Right forelimb (tissue), 1 donor: ENCODE results near the gene LIN28A.

Experiments
- DNase-seq: peaks from one replicate; pipeline ENCODE4 v3.0.0-alpha.2; 2018

LIN28A gene

GRCh38 chr1:26388791-26389445 lies 21.7 kb upstream of the LIN28A start:
- DNase-seq: no peak

DNA sequence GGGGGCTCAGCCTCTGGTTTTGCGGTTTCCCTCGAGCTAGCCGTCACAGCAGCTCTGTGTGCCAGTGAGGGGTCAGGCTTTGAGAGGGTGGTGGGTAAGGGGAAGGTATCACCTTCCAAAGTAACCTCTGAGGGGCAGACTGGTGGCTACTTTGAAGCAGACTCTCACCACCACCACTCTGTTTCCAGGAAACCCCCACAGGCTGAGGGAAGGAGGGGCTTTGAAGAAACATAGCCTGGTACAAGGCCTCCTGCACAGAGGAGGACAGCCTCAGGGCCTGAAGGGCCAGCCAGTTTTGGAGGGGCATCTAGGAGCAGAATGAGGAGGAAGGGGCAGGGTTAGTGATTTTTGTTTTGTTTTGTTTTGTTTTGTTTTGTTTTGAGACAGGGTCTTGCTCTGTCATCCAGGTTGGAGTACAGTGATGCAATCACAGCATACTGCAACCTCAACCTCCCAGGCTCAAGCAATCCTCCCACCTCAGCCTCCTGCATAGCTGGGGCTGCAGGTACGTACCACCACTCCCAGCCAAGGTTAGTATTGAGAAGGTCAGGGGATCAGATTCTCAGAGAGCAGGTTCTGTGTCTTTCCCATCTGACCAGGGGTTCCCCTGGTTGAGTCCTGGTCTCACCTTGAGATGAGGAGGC lies 20.9 kb upstream of the LIN28A start:
- DNase-seq: no peak

- DNase-seq: no peak
Observed at GRCh38 chr1:26391450-26391849, 19.2 kb upstream of the LIN28A start.

GRCh38 chr1:26395754-26396153 lies 14.9 kb upstream of the LIN28A start:
- DNase-seq: no peak

DNA sequence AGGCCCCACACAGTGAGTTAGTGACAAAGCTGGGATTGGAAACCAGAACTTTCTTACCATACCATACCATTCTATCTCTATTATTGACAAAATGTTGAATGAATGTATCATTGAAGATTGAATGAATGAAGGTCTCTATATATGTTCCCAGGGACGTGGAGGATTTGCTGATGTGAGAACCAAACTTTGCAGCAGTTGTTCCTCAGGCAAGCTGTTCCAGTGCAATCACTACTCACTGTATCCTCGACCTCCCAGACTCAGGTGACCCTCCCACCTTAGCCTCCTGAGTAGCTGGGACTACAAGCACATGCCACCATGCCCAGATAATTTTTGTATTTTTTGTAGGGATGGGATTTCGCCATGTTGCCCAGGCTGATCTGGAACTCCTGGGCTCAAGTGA lies 11.6 kb upstream of the LIN28A start:
- no peak for DNase-seq

DNA sequence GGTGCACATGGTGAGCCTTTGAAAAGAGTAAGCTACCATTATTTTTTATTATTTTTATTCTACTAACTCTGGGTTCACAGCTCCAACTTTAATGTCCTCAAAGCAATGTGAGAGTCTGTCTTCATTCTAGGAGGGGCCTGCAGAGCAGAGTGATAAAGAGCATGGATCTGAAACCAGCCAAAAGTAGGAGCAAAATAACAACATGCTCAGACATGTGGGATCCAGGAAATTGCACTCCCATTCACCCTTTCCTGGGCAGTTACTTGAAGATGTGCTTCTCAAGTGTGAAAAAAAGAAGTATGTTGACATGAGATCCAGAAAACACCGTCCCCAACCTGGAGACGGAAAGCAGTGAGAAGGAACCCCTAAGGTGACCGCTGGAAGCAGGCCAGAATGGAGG lies 8.7 kb upstream of the LIN28A start:
- DNase-seq: no peak

DNA sequence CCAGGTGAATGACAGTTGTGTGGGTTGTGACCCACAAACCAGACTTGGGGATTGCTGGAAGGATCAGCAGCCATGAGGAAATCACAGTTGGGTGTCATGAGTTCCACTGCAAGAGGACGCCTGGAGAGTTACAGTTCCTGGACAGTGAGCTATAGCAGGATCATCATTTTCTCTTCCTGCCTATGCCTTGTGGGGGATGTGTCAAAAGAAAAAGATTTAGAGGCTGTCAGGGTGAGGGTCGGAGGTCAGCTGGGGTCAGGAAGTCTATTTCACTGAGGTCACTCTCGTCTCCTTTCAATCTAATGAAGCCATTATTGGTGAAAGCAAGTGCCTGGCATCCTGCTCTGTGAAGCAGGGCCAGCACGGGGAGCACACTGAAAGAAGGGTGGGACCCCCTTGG lies 7.0 kb upstream of the LIN28A start:
- DNase-seq: no peak

DNA sequence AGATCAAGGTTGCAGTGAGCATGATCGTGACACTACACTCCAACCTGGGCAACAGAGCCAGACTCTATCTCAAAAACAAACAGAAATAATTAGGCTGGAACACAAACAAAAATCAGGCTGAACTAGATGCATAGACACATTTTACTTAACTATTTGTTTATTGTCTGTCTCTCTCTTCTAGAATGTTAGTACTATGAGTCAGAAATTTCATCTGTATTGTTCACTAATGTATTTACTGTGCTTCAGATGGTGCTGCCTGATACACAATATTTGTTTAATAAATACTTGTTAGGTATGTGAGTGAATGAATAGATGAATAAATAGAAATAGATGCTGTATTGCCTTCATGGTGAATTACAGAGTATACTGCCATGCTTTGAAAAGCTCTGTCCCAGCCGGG lies 6.0 kb upstream of the LIN28A start:
- no peak for DNase-seq

DNA sequence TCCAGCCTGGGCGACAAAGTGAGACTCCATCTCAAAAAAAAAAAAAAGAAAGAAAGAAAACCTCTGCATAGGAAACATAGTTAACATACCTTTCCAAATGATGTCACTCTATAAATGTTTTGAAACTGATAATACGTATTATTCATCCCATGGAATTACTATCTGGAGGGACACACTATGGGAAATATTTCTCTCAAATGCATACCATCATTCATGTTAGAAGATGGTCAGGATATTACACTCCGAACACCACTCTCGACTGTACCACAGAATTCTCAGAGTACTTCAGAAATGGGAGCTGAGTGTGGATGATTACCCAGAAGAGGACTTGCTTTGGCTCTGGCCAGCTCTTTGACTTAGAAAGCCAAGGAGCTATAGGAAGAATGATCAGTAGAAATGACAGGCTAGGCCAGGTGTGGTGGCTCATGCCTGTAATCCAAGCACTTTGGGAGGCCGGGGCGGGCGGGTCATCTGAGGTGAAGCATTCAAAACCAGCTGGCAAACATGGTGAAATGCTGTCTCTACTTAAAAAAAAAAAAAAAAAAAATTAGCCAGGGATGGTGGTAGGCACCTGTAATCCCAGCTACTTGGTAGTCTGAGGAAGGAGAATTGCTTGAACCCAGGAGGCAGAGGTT lies 5.2 kb upstream of the LIN28A start:
- DNase-seq: no peak

DNA sequence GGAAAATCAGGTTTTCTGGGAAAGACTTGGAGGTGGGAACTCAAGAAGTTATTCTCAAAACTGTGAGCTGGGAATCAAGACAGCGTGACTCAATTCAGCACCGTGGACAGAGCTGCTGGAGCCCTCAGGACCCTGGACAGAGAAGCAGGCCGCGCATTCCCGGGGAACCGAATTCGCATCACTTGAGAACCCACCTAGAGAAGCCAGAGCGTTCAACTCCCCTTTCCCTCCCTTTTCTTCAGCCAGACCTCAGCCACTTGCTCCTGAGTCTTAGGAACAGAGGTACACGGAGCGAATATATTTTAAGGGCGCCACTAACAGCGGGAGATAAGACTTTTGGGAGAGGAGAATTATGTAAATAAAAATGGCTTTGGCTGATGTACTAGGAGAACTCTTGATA lies 2.0 kb upstream of the LIN28A start:
- DNase-seq: peak; percentile 94

DNA sequence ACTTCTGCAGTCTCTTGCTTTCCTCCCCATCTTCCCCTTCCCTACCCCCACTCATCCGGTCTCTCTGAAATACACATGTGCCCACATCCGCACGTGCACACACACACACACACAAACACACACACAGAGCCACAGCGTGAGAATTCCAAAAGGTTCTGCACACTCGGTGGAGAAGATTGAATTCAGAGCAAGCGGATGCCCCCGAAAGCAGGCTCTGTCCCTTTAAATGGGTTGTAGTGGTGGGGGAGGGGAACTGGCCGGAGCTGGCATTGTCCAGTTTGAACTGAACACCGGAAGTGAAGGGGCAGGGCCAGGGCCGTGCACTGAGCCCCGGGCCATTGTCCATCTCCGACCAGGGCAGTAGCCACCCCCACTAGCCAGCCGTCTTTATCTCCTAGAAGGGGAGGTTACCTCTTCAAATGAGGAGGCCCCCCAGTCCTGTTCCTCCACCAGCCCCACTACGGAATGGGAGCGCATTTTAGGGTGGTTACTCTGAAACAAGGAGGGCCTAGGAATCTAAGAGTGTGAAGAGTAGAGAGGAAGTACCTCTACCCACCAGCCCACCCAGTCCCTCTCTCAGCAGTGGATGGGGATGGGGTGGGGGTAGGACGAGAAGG lies 1.3 kb upstream of the LIN28A start:
- no peak for DNase-seq

GRCh38 chr1:26411624-26412074 lies 1.0 kb downstream of the LIN28A start:
- DNase-seq: no peak

GRCh38 chr1:26412180-26412840 lies 1.7 kb downstream of the LIN28A start:
- no peak for DNase-seq

- DNase-seq: no peak
Observed at GRCh38 chr1:26413031-26413430, 2.4 kb downstream of the LIN28A start.

DNA sequence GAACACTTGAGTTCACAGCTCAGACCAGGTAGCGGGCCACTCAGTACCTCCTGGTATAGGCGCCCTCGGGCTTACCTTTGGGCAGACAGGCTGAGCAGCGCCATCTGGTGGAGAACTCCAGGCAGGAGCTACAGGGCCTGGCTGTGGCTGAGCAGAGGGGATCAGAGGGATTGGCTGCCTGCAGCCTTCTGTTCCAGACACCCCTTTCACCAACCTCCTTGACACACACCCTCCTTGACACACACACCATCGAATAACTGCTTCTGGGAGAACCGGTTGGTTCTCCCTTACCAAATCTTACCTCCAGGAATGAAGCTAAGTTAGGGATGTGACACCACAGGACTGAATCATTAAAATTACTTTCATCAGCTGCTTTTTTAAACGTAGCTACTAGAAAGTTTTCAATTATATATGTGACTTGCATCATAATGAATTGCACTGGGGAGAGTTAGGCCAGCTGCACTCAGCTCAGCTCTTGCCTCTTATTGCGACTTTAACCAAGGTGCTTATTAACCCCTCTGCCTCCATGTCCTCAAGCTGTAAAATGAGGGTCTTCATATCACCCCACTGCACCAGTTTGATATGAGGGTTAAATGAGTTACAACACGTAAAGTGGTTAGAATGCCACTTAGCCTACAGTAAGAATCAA lies 6.6 kb downstream of the LIN28A start:
- peak; percentile 67 for DNase-seq

GRCh38 chr1:26418865-26419349 lies 8.3 kb downstream of the LIN28A start:
- no peak for DNase-seq

DNA sequence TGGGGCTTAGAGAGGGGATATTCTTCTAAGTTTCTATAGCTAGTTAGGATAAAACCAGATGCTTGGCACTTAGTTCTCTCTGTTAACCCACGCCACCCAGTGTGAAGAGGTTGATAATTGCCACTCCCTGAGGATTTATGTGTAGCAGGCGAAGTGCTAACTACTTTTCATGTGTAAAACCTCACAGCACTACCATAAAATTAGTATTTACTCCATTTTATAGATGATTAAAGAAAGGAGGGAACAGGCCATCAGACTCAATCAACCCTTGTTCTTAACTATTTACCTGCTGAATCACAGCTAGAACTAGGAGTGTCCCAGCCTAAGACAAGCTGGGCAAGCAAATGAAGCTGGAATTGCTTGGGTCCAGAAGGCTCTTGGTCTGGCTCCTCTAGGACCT lies 8.9 kb downstream of the LIN28A start:
- DNase-seq: no peak

DNA sequence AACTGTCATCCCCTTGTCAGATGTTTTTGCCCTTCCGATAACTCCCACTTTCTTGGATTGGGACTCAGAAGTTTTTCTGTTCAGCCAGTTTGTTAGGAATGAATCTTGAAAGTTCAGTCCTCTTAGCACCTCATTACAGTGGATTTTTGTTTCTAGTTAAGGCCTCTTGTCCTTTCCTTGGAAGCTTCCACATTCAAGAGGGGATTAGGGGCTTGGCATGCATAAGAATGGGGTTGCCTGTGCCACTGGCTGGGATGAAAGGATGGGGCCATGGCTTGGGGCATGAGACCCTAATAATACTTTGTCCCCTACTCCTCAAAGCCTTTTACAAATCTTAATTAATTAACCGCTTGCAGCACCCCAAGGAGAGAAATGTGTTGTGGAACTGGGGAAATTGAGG lies 19.1 kb downstream of the LIN28A start:
- DNase-seq: no peak

DNA sequence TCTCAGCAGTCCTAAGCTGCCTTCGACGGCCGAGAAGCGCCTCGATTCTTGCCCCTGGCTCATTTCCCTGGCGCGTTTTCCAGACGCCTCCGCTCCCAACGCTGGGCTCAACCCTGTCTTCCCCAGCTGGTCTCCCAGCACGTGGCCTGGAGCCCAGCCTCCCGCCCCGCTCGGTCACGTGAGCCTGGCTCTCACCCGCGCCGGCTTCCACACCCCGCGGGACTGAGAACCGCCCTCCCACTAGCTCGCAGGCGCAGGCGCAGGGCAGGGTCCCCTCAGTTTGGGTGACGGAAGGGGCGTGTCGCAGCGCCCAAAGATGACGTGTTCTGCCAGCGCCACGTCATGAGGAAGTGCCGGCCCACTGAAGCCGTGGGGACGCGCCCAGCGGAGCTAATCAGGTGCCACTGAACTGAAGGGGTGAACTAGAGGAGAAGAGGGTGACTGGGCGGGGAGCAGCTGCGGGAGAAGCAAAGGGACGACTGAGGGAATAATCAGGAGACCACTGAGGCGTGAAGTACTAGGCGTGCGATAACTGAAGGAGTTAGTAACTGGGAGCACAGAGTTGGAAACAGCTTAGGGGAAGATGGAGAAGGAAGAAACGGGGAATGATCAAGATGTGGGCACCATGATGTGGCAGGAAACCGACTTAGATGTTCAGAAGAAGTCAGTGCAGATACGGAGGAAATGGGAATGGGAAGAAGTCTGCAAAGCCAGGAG lies 21.5 kb downstream of the LIN28A start, which contains the start of gene DHDDS:
Gene DHDDS (plus strand): TSS at position 343 of the 717 bp plus-strand sequence. CDS start 625 bp downstream, outside the sequence.
- DNase-seq: peak; percentile 99

GRCh38 chr1:26432793-26433192 lies 22.2 kb downstream of the LIN28A start:
- no peak for DNase-seq

- no peak for DNase-seq
Observed at GRCh38 chr1:26434161-26434752, 23.6 kb downstream of the LIN28A start.
